Spleen (tissue), 11 donors: ENCODE results near the gene LEFTY2. TPM values are rescaled to one million over a fixed set of nuclear protein-coding genes. Genes with fewer than 3 reads are reported as not detected.

Experiments
- DNase-seq: peaks from one replicate; pipeline ENCODE4 v3.0.0-alpha.2; 2020
- H3K27ac ChIP-seq, 8 donors: fragments of 200-600 bp; sonication (generic) in 7 of 8; 1 replicate in 4 of 8; 2 replicates in 4 of 8; pipeline versions ENCODE4 v1.5.0 to v1.8.0; 2016 to 2021; ENCODE audit warnings: inconsistent platforms in 4 of 8, mild to moderate bottlenecking in 4 of 8, moderate library complexity in 1 of 8
- H3K27me3 ChIP-seq, 7 donors: fragments of 200-600 bp; sonication (generic) in 6 of 7; replicated peaks in 1 of 7; 1 replicate in 4 of 7; 2 replicates in 3 of 7; pipeline versions ENCODE4 v1.5.0 to v1.8.0; 2016 to 2021; ENCODE audit warnings: inconsistent platforms in 3 of 7, mild to moderate bottlenecking in 1 of 7
- H3K36me3 ChIP-seq, 6 donors: fragments of 200-600 bp; sonication (generic) in 5 of 6; 1 replicate in 4 of 6; 2 replicates in 2 of 6; pipeline versions ENCODE4 v1.5.0 to v1.8.0; 2016 to 2021; ENCODE audit warnings: inconsistent platforms in 2 of 6
- H3K4me1 ChIP-seq, 6 donors: fragments of 200-600 bp; sonication (generic) in 5 of 6; 1 replicate in 3 of 6; 2 replicates in 3 of 6; pipeline versions ENCODE4 v1.5.0 to v1.8.0; 2016 to 2021; ENCODE audit warnings: inconsistent platforms in 3 of 6
- H3K4me3 ChIP-seq, 8 donors: fragments of 200-600 bp; sonication (generic) in 7 of 8; 1 replicate in 4 of 8; 2 replicates in 4 of 8; pipeline versions ENCODE4 v1.5.0 to v1.8.0; 2016 to 2021; ENCODE audit warnings: inconsistent platforms in 4 of 8, mild to moderate bottlenecking in 4 of 8, moderate library complexity in 2 of 8
- H3K9me3 ChIP-seq, 8 donors: fragments of 200-600 bp; sonication (generic) in 7 of 8; 1 replicate in 4 of 8; 2 replicates in 4 of 8; pipeline versions ENCODE4 v1.5.0 to v1.8.0; 2016 to 2021; ENCODE audit warnings: inconsistent platforms in 4 of 8
- POLR2A ChIP-seq, 3 donors: fragments of 450-650 bp; IDR thresholded peaks; one replicate each; pipeline ENCODE4 v1.5.1; 2017; ENCODE audit warnings: antibody characterized with exemption in 3 of 3, mild to moderate bottlenecking in 1 of 3
- POLR2AphosphoS5 ChIP-seq, 3 donors: sonication (generic); formaldehyde crosslinking; IDR thresholded peaks; one replicate each; pipeline ENCODE4 v1.5.1; 2017; ENCODE audit warnings: antibody characterized with exemption in 3 of 3
- WGBS, 5 donors: extraction: QIAGEN DNeasy Blood & Tissue Kit in 3 of 5; methylation state at CpG; one replicate each; pipeline versions ENCODE4 v1.1.5 to v1.1.7; 2013 to 2018; 5-methylcytosine and 5-hydroxymethylcytosine counted together
- intact Hi-C: fragments of 100-400 bp; cut with DNase I; formaldehyde crosslinking; loops from one replicate; pipeline ENCODE4 v1.15.0; 2023; ENCODE audit warnings: low total_unique reads
- polyA plus RNA-seq, 3 donors: library from polyadenylated mRNA; stranded (reverse); fragments of 200-250 nt; gene quantifications; one replicate each; pipeline ENCODE4 v1.2.1, GENCODE V29; 2013
- total RNA-seq, 7 donors: library from RNA; depleted of rRNA in 3 of 7; stranded (reverse); fragments of >200 nt in 3 of 7; fragmentation: NEBNext Ultra II Directional in 4 of 7; extraction: Animal tissue kit (Norgen Biotek cat#: 25700) in 4 of 7; gene quantifications; one replicate each; pipeline versions ENCODE4 v1.1.0 to v1.2.1, GENCODE V29; 2016 to 2021
- TF ChIP-seq, protein P1 (sequence below), 11 experiments: fragments of 200-600 bp in 7 of 11; fragments of 450-650 bp in 4 of 11; sonication (generic) in 4 of 11; IDR thresholded peaks in 8 of 11; conservative IDR thresholded peaks in 3 of 11; 1 replicate in 7 of 11; 2 replicates in 4 of 11; pipeline versions ENCODE4 v1.4.0 to v1.8.0; 2016 to 2021; ENCODE audit warnings: antibody characterized with exemption in 11 of 11, inconsistent platforms in 4 of 11, mild to moderate bottlenecking in 1 of 11
- donor health status: healthy with polysubstance abuse.
- donor health status: DM: no; HTN: no; CAD: no; lungs with moderate emphysema.
- donor health status: DM: no; HTN: no; CAD: no.
- donor health status: Bipolar disorder and iron deficiency.
- donor health status: healthy.
- donor health status: DM: no; HTN: no; CAD: no.
- donor health status: DM: yes; HTN: yes; CAD: no.

The LEFTY2 gene
- total and polyA plus RNA-seq, 10 donors: 0.06 to 0.65 (median 0.36) TPM; not detected in 4

DNA sequence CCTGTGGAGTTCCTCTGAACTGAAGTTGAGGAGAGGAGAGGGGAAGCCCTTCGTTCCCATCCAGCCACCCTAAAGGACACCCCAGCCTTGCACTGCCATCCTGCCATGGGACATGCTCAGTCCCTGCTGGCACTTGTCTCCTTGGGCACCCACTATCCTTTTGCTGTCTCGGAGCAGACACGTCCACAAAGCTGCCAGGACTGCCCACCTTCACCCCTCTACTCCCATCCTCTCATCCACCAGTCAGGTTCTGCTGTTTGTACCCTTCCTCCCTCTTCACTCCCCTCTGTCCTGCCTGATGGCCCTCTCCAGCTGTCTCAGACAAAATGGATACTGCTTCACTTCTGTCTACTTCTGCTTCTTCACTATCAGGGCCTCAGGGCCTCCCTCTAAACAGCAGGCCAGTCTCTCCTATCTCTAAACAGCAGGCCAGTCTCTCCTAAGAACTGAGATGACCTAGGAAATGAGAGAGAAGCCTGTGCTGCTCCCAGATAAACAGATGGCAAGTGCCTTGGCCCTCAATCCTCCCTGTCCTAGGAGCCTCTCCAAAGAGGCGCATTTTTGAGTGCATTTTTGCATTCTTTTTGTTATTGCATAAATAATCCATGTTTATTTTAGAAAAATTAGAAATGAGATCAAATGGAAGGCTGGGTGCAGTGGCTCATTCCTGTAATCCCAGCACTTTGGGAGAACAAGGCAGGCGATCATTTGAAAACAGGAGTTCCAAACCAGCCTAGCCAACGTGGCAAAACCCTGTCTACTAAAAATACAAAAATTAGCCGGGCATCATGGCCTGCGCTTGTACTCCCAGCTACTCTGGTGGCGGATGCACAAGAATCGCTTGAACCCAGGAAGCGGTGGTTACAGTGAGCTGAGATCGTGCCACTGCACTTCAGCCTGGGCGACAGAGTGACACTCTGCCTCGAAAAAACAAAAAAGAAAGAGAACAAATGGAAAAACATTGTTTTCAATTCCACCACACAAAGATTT is 12.5 kb downstream of the LEFTY2 start:
- DNase-seq: peak; percentile 66
- TF ChIP-seq, protein P1, sequence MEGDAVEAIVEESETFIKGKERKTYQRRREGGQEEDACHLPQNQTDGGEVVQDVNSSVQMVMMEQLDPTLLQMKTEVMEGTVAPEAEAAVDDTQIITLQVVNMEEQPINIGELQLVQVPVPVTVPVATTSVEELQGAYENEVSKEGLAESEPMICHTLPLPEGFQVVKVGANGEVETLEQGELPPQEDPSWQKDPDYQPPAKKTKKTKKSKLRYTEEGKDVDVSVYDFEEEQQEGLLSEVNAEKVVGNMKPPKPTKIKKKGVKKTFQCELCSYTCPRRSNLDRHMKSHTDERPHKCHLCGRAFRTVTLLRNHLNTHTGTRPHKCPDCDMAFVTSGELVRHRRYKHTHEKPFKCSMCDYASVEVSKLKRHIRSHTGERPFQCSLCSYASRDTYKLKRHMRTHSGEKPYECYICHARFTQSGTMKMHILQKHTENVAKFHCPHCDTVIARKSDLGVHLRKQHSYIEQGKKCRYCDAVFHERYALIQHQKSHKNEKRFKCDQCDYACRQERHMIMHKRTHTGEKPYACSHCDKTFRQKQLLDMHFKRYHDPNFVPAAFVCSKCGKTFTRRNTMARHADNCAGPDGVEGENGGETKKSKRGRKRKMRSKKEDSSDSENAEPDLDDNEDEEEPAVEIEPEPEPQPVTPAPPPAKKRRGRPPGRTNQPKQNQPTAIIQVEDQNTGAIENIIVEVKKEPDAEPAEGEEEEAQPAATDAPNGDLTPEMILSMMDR (IDR thresholded peaks at IDR 0.05 in 8 of 11, conservative IDR thresholded peaks at IDR 0.05 in 3 of 11): no peak
- no peak for TF ChIP-seq POLR2A (IDR thresholded peaks at IDR 0.05)
- TF ChIP-seq POLR2AphosphoS5 (IDR thresholded peaks at IDR 0.05): no peak
- WGBS, 5 donors: 77 to 87% (median 79%) methylated on average over 14 of the region's 14 CpGs
- Histone ChIP-seq H3K27me3 (no peaks in the 10 kb centered on the region), H3K9me3 (no peaks in the 10 kb centered on the region), H3K4me3 (no peak overlapping the region), H3K27ac (peak overlapping the region in 4 of 8 donors; percentile 36 to 67 (median 52)), H3K4me1 (peaks cover 4 to 12% (median 10%) of the 10 kb centered on the region in 6 donors), H3K36me3 (no peaks in the 10 kb centered on the region)
- intact Hi-C loops: no loop called here

DNA sequence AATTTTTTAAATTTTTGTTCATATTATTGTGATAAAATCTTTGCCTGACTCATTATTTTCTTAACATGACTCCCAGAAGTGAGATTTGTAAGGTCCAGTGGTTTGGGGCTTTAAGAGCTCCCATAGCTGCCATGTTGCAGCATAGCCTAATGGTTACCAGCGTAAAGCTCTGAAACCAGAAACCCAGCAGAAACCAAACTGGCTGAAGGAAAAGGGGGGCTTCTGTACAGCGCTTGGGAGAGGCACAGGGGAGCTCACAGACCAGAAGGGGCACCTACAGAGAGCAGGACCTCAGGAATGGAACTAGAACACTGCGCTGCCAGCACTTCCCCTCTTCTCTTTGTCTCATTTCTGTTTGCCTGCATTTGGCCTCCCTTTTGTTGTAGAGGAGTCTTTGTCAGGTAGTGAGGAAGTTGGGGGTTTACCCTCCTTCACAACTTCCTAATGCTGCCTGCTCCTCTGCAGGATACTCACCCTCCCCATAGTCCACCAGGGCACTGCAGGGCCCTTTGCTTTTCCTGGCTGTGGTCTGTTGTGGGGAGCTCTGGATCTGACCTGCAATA is 14.4 kb downstream of the LEFTY2 start:
- peaks cover 16 to 30% (median 28%) of the 10 kb centered on the region in 6 donors for H3K4me1 ChIP-seq
- H3K27ac ChIP-seq: no peak overlapping the region
- H3K4me3 ChIP-seq: no peak overlapping the region
- DNase-seq: peak; percentile 20
- H3K27me3 ChIP-seq: no peaks in the 10 kb centered on the region
- intact Hi-C loops: no loop called here
- WGBS, 5 donors: 61 to 78% (median 64%) methylated on average over 3 of the region's 3 CpGs
- no peak for TF ChIP-seq POLR2A (IDR thresholded peaks at IDR 0.05)
- TF ChIP-seq, protein P1 (IDR thresholded peaks at IDR 0.05 in 8 of 11, conservative IDR thresholded peaks at IDR 0.05 in 3 of 11): no peak
- no peak for TF ChIP-seq POLR2AphosphoS5 (IDR thresholded peaks at IDR 0.05)
- no peaks in the 10 kb centered on the region for H3K9me3 ChIP-seq
- H3K36me3 ChIP-seq: peaks cover 0 to 9% (median 7%) of the 10 kb centered on the region in 6 donors

DNA sequence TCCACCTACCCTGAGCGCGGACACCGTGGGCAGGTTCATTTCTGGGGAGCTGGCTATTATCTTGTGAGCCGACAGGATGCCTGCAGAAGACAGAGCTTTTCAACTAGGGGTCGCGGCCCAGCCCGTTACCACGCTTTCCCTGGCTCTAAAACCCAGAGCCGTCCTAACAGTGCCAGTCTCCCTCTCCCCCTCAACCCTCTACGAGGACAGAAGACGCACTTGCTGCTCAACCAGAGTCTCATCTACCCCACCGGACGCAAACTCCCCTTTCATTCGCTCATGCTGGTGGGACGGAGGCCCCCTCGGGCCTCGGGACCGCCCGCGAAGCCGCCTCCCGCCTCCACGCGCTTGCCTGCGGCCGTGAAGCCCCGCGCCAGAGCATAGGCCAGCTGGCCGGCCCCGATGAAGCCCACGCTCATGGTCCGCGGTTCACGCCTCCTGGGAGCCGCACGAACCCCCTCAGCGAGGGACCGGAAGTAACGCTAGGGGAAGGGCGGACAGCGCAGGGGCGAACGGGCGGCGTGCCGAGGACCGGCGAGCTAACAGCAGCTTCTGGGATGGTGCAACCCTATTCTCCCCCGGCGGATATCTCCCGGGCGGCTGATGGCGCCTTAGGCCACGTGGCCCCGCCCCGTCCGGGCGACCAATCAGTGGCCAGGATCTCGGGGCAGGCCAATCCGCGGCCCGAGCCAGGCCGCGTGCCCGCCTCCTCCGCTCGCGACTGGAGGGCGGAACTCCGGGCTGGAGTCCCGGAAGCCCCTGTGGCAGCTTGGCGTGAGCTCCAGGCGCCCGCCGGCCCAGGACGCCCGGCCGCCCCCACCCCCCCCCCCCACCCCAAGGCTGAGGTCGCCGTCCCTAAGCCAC is 17.1 kb downstream of the LEFTY2 start, which contains the start of gene PYCR2:
PYCR2 (minus strand) TSS at position 559 of the 864 bp plus-strand sequence; CDS start at position 419, 140 bp downstream.
- peak within 1 kb of the TSS; percentile 70 to 99 (median 94) for H3K4me3 ChIP-seq
- no peaks in the 10 kb centered on the region for H3K27me3 ChIP-seq
- H3K27ac ChIP-seq: peak within 1 kb of the TSS; percentile 87 to 95 (median 92)
- WGBS, 5 donors: 0 to 1% (median 0%) methylated on average over 42 to 79 of the region's 80 CpGs
- peak; percentile 97 for DNase-seq
- intact Hi-C loops: no loop called here
- TF ChIP-seq, protein P1 (IDR thresholded peaks at IDR 0.05 in 8 of 11, conservative IDR thresholded peaks at IDR 0.05 in 3 of 11): peak in 3 of 11 experiments; percentile 16 to 50 (median 38)
- TF ChIP-seq POLR2A (IDR thresholded peaks at IDR 0.05) (peak in 1 of 3 donors; percentile 50), POLR2AphosphoS5 (IDR thresholded peaks at IDR 0.05) (peak; percentile 91 to 96 (median 95))
- H3K9me3 ChIP-seq: no peaks in the 10 kb centered on the region
- peaks cover 0 to 36% (median 22%) of the 10 kb centered on the region in 6 donors for H3K36me3 ChIP-seq
- H3K4me1 ChIP-seq: peaks cover 16 to 56% (median 44%) of the 10 kb centered on the region in 6 donors
